MM.1S (cell line): ENCODE results near the gene ZBTB24.

ENCODE experiments used
- DNase-seq: peaks from one replicate; pipeline ENCODE4 v3.0.0-alpha.2; 2015
- H2AFZ ChIP-seq: fragments of 300-600 bp; sonication (generic); 2 replicates; pipeline ENCODE4 v1.6.0; 2016; ENCODE audit warnings: antibody characterized with exemption, low read length
- H3F3A ChIP-seq: fragments of 300-600 bp; sonication (generic); 2 replicates; pipeline ENCODE4 v1.6.1; 2016; ENCODE audit warnings: mild to moderate bottlenecking, antibody characterized with exemption, low read length, moderate library complexity, mixed read lengths; ENCODE audit not compliant: insufficient read depth
- H3K27ac ChIP-seq: fragments of 300-600 bp; sonication (generic); 2 replicates; pipeline ENCODE4 v1.5.1; 2016; ENCODE audit warnings: mild to moderate bottlenecking, low read length
- H3K27me3 ChIP-seq: fragments of 300-600 bp; sonication (generic); replicated peaks from 2 replicates; pipeline ENCODE4 v1.6.0; 2016; ENCODE audit warnings: low read length; ENCODE audit not compliant: insufficient read depth
- H3K36me3 ChIP-seq: fragments of 300-600 bp; sonication (generic); replicated peaks from 2 replicates; pipeline ENCODE4 v1.6.1; 2016; ENCODE audit warnings: mild to moderate bottlenecking, low read length, mixed read lengths; ENCODE audit not compliant: insufficient read depth
- H3K4me1 ChIP-seq: fragments of 300-600 bp; sonication (generic); 2 replicates; pipeline ENCODE4 v1.6.1; 2016; ENCODE audit warnings: low read length, mixed read lengths
- H3K4me2 ChIP-seq: fragments of 300-600 bp; sonication (generic); 2 replicates; pipeline ENCODE4 v1.6.0; 2016; ENCODE audit warnings: low read depth, low read length
- H3K4me3 ChIP-seq: fragments of 300-600 bp; sonication (generic); 2 replicates; pipeline ENCODE4 v1.5.1; 2016; ENCODE audit warnings: low read length, mixed read lengths
- H3K79me2 ChIP-seq: fragments of 300-600 bp; sonication (generic); 2 replicates; pipeline ENCODE4 v1.6.1; 2016; ENCODE audit warnings: mixed run types, low read length, mixed read lengths
- H3K9ac ChIP-seq: fragments of 300-600 bp; sonication (generic); 2 replicates; pipeline ENCODE4 v1.6.1; 2016; ENCODE audit warnings: low read length, mixed read lengths
- H3K9me2 ChIP-seq: fragments of 300-600 bp; sonication (generic); replicated peaks from 2 replicates; pipeline ENCODE4 v1.6.1; 2016; ENCODE audit warnings: mild to moderate bottlenecking, low read length, mixed read lengths; ENCODE audit not compliant: insufficient read depth
- H3K9me3 ChIP-seq: fragments of 300-600 bp; sonication (generic); replicated peaks from 2 replicates; pipeline ENCODE4 v1.6.1; 2016; ENCODE audit warnings: mild to moderate bottlenecking, low read length, mixed read lengths; ENCODE audit not compliant: insufficient read depth
- H4K20me1 ChIP-seq: fragments of 300-600 bp; sonication (generic); 2 replicates; pipeline ENCODE4 v1.6.1; 2016; ENCODE audit warnings: mild to moderate bottlenecking, low read length, moderate library complexity, mixed read lengths; ENCODE audit not compliant: insufficient read depth
- CTCF ChIP-seq: fragments of 300-600 bp; sonication (generic); IDR thresholded peaks from 2 replicates; pipeline ENCODE4 v1.5.1; 2016; ENCODE audit warnings: antibody characterized with exemption, low read length, mixed read lengths
- EZH2 ChIP-seq: fragments of 300-600 bp; sonication (generic); optimal IDR thresholded peaks from 2 replicates; pipeline ENCODE3; 2017; ENCODE audit warnings: low read depth, mild to moderate bottlenecking, antibody characterized with exemption, low read length, mixed read lengths
- EZH2phosphoT487 ChIP-seq: fragments of 300-600 bp; sonication (generic); IDR thresholded peaks from 2 replicates; pipeline ENCODE4 v1.6.1; 2018; ENCODE audit warnings: antibody characterized with exemption, low read length

Gene ZBTB24

GRCh38 chr6:109436041-109436440 lies 47.0 kb downstream of the ZBTB24 start:
- H4K20me1 ChIP-seq: no peaks in the 10 kb centered on the region
- TF ChIP-seq EZH2phosphoT487: no peak
- no peak for TF ChIP-seq EZH2
- no peak for TF ChIP-seq CTCF
- H3K9me2 ChIP-seq: no peaks in the 10 kb centered on the region
- peaks cover 2% of the 10 kb centered on the region for H3K79me2 ChIP-seq
- H3K36me3 ChIP-seq: no peaks in the 10 kb centered on the region
- no peak overlapping the region for H3K27ac ChIP-seq
- H2AFZ ChIP-seq: no peak overlapping the region
- H3K4me2 ChIP-seq: no peak overlapping the region
- no peaks in the 10 kb centered on the region for H3K9me3 ChIP-seq
- H3K4me3 ChIP-seq: no peak overlapping the region
- H3K4me1 ChIP-seq: no peaks in the 10 kb centered on the region
- H3K9ac ChIP-seq: no peak overlapping the region
- no peaks in the 10 kb centered on the region for H3K27me3 ChIP-seq
- no peak for DNase-seq
- no peaks in the 10 kb centered on the region for H3F3A ChIP-seq

- H4K20me1 ChIP-seq: no peaks in the 10 kb centered on the region
- H2AFZ ChIP-seq: no peak overlapping the region
- H3K36me3 ChIP-seq: no peaks in the 10 kb centered on the region
- no peaks in the 10 kb centered on the region for H3K27me3 ChIP-seq
- no peaks in the 10 kb centered on the region for H3K79me2 ChIP-seq
- no peaks in the 10 kb centered on the region for H3K9me3 ChIP-seq
- DNase-seq: no peak
- TF ChIP-seq CTCF (no peak), EZH2phosphoT487 (no peak), EZH2 (no peak)
- no peaks in the 10 kb centered on the region for H3K9me2 ChIP-seq
- H3F3A ChIP-seq: no peaks in the 10 kb centered on the region
- no peak overlapping the region for H3K4me2 ChIP-seq
- no peak overlapping the region for H3K4me3 ChIP-seq
- no peak overlapping the region for H3K9ac ChIP-seq
- no peaks in the 10 kb centered on the region for H3K4me1 ChIP-seq
- no peak overlapping the region for H3K27ac ChIP-seq
These were observed 48.6 kb downstream of the ZBTB24 start for GRCh38 chr6:109434456-109434855.

GRCh38 chr6:109429496-109429895 lies 53.5 kb downstream of the ZBTB24 start:
- no peaks in the 10 kb centered on the region for H4K20me1 ChIP-seq
- no peak overlapping the region for H3K4me3 ChIP-seq
- H3K4me2 ChIP-seq: no peak overlapping the region
- no peaks in the 10 kb centered on the region for H3K79me2 ChIP-seq
- H3K9me3 ChIP-seq: no peaks in the 10 kb centered on the region
- DNase-seq: no peak
- no peaks in the 10 kb centered on the region for H3F3A ChIP-seq
- TF ChIP-seq EZH2phosphoT487 (no peak), EZH2 (no peak), CTCF (no peak)
- no peaks in the 10 kb centered on the region for H3K9me2 ChIP-seq
- no peaks in the 10 kb centered on the region for H3K27me3 ChIP-seq
- H2AFZ ChIP-seq: no peak overlapping the region
- no peak overlapping the region for H3K9ac ChIP-seq
- no peaks in the 10 kb centered on the region for H3K4me1 ChIP-seq
- no peak overlapping the region for H3K27ac ChIP-seq
- no peaks in the 10 kb centered on the region for H3K36me3 ChIP-seq
